Measurements from ENCODE around the gene MZT2B.
"Not testable (repeated sequence)": the region's sequence is repeated elsewhere in the genome, so short reads cannot be mapped to it uniquely, and the experiment has no call there.

The MZT2B gene

GRCh38 chr2:130180404-130181324, 1.4 kb upstream of the MZT2B start:
- DNase-seq (ENCODE audit: low spot score), result not testable (repeated sequence)

DNA sequence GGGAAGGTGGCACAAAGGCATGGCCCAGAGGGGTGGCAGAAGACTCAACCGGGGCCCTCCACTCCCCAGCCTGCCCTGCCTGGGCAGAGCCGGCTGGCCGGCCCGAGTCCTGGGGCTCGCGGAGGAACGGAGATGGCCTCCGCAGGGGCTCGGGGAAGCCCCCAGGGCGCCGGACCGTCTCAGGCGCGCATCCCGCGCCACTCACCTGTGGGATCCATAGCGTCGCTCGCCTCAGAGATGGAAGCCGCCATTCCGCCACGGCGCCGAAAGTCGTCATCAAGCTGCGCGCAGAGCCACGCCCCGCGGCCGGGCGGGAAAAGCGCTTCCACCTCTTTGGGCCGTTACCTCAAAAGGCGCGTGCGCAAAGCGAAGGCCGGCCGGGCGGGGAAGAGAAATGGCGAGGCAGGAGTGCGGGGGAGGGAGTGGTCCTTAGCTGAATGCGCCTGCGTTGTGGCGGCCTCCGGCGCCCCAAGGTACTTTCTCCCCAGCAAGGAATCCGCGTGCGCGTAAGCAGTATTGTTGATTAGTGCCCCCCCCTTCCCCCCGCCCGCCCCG, 660 bp upstream of the MZT2B start, which contains the start of gene SMPD4:
TSS of gene SMPD4 (minus strand) at position 278 of the 555 bp plus-strand sequence. CDS start 5,010 bp downstream, outside the sequence.
- DNase-seq (ENCODE audit: low spot score), result peak; percentile 96

DNA sequence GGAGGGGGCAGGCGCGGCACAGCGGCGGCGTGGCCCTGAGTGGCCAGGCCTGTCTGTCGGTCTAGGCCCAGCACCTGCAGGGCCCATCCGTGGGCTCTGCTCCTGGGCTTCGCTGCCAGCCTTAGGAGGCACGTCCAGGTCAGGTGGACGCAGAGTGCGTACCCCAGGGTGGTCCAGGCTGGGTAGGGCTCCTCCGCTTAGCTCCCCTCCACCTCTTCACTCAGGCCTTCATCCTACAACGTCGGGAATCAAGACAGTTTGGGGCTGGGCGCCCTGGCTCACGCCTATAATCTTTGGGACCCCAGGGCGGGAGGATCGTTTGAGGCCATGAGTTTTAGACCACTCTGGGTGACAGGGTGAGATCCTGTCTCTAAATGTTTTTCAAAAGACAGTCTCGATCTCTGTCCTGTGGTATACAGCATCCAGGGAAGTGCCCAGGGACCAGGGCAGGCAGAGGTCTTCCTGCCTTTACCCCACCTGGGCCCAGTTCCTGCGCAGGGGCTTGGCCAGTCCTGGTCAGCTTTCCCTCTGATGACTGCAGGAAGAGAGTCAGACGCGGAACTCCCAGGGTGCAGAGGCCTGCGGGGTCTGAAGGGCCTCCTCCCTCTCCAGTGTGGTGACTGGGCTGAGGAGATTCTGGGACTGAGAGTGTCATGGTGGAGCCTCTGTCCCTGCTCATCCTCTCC, 907 bp downstream of the MZT2B start:
- DNase-seq (ENCODE audit: low spot score), result peak; percentile 18

DNA sequence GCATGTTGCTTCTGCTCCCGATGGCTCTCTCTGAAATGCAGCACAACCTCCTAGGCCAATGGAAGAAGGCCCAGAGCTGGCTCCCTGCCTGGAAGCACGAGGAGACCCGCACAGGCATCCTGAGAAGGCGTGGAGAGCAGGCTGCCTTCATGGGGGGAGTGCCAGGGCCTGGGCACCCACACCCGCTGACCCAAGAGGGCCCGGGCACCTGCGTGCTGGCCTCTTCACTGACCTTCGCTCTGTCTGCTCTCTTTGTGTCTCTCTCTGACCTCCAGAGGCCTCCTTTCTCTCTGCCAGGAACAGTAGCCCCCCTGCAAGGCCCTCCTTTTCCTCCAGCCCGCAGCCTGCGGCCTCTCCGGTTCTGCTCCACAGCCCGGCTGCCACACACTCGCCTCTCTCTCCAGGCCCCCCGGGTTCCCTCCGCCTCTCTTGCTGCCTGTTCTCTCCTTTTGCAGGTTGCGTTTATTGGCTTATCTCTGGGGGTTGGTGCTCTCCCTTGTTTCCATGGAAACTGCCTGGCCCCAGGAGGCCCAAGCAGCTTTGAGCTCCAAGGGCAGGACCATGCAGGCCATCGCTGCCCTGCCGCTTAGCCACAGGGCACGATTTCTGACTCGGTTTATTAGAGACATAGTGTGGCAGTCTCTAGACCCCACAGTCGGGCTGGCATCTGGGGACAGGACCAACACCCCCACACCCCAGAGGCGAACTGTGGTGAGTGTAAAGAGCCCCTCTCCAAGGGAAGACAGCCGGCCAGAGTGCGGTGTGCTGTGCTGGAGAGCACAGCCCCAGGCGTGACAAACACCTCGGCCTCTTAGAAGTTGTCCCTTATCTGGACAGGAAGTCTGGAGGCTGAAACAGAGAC, 1.7 kb downstream of the MZT2B start:
- DNase-seq (ENCODE audit: low spot score), result peak; percentile 44

DNA sequence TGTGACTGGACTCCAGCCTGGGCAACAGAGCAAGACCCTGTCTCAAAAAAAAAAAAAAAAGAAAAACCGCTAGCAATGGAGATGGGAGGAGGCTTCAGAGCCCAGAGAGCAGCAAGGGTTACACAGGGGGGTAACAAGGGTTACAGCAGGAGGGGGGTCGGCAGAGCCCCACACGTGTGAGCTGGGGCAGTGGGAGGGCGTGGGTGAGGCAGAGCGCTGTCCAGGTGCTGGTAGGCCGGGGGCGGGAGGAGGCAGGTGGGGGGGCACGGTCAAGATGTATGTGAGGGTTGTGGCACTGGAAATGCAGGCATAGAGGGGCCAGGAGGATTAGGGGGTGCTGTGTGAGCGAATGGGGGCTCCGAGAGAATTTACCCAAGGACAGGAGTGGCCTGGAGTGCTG, 3.4 kb downstream of the MZT2B start:
- no peak for DNase-seq (ENCODE audit: low spot score)

DNA sequence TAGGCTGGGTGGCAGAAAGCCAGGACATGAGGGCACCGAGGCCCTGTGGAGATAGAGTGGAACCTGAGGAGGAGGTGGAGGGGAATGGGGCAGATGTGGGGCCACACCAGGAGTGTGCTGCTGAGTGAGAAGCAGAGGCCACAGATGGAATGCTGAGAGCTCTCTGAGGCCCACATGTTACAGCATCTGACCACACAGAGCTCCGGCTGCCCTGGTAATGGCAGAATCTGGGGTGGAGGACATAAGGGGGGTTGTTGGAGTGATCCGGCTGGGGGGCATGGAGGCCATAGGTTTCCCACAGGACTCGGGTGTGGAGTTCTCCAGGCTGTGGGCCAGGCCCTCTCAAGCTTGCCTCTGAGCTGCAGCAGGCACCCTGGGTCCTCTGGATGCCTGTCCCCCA, 3.8 kb downstream of the MZT2B start:
- no peak for DNase-seq (ENCODE audit: low spot score)

- no peak for DNase-seq (ENCODE audit: low spot score)
These were observed 4.3 kb downstream of the MZT2B start for GRCh38 chr2:130186391-130186790.

- no peak for DNase-seq (ENCODE audit: low spot score)
These were observed 5.2 kb downstream of the MZT2B start for GRCh38 chr2:130187268-130187667.

- not testable (repeated sequence) for DNase-seq (ENCODE audit: low spot score)
These were observed 6.1 kb downstream of the MZT2B start for GRCh38 chr2:130187859-130188792.

- not testable (repeated sequence) for DNase-seq (ENCODE audit: low spot score)
These were observed 6.9 kb downstream of the MZT2B start for GRCh38 chr2:130188958-130189357.

DNA sequence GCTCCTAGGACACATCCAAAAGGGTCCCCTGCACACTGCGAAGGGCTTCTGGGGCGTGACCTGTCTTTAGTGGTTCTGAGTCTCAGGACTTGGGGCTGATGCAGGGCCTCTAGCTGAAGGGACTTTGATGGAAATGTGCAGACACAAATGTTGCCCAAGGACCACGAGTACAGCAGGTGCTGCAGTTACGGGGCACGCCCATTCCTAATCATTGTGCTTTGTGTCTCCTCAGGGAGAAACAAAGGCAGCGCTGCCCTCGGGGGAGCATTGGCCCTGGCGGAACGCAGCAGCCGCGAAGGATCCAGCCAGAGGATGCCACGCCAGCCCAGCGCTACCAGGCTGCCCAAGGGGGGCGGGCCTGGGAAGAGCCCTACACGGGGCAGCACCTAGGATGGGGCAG, 8.2 kb downstream of the MZT2B start:
- no peak for DNase-seq (ENCODE audit: low spot score)

- not testable (repeated sequence) for DNase-seq (ENCODE audit: low spot score)
These were observed 9.3 kb downstream of the MZT2B start for GRCh38 chr2:130191319-130191718.

- DNase-seq (ENCODE audit: low spot score), result not testable (repeated sequence)
These were observed 10.4 kb downstream of the MZT2B start for GRCh38 chr2:130192451-130192850.

GRCh38 chr2:130193824-130194223, 11.8 kb downstream of the MZT2B start:
- not testable (repeated sequence) for DNase-seq (ENCODE audit: low spot score)

GRCh38 chr2:130195089-130195635, 13.1 kb downstream of the MZT2B start:
- DNase-seq (ENCODE audit: low spot score), result not testable (repeated sequence)

- DNase-seq (ENCODE audit: low spot score), result not testable (repeated sequence)
These were observed 14.0 kb downstream of the MZT2B start for GRCh38 chr2:130196052-130196451.

GRCh38 chr2:130198343-130198742, 16.3 kb downstream of the MZT2B start, which contains the start of gene TUBA3E:
Gene TUBA3E (minus strand): TSS chr2:130198439. CDS start chr2:130198360, 79 bp downstream.
- no peak for DNase-seq (ENCODE audit: low spot score)

DNA sequence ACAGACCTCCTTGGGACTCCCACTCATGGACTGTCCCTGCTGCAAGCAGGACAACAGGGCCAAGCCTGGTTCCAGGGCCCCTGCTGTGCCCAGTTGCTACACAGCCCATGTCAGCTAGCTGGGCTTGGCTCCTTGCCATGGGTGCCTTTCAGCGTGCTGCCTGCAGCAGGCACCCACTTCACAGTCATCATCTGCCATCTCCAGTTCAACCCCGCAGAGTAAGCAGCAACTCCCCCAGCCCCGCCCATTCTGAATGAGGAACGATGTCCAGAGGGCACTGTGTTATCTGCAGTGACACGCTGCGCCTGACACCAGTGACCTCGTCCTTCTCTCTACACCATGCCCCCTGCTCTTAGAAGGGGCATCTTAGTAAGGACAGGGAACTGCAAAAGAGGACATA, 20.5 kb downstream of the MZT2B start:
- DNase-seq (ENCODE audit: low spot score), result not testable (repeated sequence)

- DNase-seq (ENCODE audit: low spot score), result not testable (repeated sequence)
These were observed 21.1 kb downstream of the MZT2B start for GRCh38 chr2:130203150-130203549.

DNA sequence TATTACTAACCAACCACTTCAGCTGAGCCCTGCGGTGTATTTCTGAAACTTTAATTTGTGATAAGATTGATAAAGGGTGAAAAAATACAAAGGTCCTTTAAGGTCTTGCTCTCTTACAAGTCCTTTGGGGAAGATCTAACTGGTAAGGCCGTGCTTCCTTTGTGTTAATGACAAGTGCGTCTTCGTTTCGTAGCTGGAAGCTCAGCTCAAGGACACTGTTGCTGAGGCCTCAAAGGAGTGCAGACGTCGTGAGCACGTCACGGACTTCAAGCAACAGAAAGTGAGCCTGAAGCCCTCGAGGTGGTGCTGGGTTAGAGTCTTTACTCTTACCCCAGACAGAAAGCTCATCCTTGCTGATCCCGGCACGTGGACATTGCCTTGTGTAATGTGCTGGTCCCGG, 25.0 kb downstream of the MZT2B start:
- not testable (repeated sequence) for DNase-seq (ENCODE audit: low spot score)
